ENCODE results near the gene TMEM87B.
A peak's percentile ranks its signal among the peaks of the same experiment; 100 is the strongest.
"Not testable (repeated sequence)": the region's sequence is repeated elsewhere in the genome, so short reads cannot be mapped to it uniquely, and the experiment has no call there.

TMEM87B gene

DNA sequence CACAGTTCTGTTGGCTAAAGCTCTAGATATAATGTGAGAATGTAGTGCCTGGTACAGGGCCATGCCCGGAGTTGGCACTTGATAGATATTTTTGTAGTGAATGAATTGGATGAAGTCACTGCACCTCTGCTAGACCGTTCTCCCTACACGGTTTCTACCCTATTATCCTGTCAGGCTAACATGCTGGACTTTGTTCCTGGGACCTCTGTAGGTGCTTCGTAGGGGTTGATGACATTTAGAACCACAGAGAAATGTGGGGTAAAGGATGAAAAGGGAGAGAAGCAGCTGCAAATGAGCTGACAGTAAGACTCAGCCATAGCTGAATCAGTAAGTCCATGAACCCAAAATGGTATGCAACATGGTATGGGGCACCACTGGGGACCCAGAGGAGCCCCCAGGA, 79.1 kb downstream of the TMEM87B start:
- no peak for DNase-seq

DNA sequence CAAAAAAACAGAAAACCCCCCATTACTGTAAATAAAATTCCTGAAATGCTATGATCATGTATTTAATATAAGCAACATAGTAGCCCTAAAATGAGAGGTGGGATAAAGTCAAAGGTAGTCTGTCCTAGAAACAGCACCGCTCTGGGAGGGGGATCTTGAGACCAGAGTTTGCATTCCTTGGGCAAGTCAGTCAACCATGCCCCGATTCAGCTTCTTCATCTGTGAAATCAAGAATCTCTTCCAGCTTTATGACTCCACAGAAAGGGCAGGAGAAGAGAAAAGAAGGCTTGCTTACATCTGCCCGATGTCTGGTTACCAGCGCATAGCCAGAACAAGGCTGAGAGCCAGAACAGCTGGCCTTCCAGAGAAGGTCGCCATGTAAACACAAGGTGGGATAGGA, 81.0 kb downstream of the TMEM87B start:
- no peak for DNase-seq

DNA sequence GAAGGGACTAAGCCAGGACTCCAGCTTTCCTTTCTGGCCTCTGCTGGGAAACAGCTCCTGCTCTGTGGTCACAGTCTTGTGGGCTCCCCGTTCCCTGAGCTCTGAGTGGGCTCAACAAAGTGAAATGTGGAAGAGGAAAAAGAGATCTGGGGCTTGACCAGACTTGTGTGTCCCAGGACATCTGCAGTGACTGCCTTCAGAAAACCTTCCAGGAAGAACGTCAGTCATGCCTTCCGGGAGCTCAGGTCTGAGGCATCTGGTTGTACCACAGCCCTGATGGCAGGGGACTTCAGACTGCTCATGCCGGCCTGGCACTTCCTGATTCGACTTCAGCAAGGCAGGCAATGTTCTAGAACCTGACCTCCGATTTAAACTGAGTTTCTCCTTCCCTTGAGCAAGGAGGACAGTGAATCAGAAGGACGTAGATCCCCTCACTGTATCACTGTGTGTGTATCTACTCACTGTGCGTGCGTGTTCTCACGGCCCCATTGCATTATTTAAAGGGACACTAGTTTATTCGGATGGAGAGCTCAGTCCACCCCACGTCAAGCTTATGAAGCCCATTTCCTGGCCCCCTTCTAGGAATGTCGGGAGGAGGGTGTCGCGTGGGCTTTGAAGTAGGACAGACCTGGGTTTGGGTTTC, 82.6 kb downstream of the TMEM87B start:
- no peak for DNase-seq

DNA sequence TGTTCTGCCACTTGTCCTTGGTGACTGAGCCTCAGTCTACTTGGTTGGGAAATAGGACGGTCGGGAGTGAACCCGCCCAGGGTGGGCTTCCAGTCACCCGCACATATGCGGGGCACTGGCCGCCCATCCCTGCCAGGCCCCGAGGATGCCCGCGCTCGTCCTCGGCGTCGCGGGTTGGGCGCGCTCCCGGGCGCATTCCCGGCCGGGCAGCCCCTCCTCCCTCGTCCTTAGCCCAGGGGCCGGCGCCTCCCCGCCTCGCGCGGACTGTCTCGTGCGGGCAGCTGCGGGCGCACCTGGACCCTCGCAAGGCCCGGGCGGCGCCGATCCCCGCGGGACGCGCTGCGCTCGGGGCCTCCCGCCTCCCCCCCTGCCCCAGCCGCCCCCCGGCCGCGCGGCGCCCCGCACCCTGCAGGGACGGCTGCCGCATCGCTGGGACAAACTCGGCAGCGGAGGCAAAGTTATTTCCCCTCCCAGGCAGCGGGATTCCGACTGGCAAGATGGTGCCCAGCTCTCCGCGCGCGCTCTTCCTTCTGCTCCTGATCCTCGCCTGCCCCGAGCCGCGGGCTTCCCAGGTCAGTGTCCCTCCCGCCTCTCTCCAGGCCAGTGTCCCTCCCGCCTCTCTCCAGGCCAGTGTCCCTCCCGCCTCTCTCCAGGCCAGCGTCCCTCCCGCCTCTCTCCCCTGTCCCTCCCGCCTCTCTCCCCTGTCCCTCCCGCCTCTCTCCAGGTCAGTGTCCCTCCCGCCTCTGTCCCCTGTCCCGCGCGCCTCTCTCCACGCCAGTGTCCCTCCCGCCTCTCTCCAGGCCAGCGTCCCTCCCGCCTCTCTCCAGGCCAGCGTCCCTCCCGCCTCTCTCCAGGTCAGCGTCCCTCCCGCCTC, 83.3 kb downstream of the TMEM87B start, which contains the start of gene FBLN7:
TSS of gene FBLN7 (plus strand) at position 227 of the 874 bp plus-strand sequence. CDS start at position 498, 271 bp downstream.
- DNase-seq, result no peak

DNA sequence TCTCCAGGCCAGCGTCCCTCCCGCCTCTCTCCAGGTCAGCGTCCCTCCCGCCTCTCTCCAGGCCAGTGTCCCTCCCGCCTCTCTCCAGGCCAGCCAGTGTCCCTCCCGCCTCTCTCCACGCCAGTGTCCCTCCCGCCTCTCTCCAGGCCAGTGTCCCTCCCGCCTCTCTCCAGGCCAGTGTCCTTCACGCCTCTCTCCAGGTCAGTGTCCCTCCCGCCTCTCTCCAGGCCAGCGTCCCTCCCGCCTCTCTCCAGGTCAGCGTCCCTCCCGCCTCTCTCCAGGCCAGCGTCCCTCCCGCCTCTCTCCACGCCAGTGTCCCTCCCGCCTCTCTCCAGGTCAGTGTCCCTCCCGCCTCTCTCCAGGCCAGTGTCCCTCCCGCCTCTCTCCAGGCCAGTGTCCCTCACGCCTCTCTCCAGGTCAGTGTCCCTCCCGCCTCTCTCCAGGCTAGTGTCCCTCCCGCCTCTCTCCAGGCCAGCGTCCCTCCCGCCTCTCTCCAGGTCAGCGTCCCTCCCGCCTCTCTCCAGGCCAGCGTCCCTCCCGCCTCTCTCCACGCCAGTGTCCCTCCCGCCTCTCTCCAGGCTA, 84.1 kb downstream of the TMEM87B start:
- not testable (repeated sequence) for DNase-seq

DNA sequence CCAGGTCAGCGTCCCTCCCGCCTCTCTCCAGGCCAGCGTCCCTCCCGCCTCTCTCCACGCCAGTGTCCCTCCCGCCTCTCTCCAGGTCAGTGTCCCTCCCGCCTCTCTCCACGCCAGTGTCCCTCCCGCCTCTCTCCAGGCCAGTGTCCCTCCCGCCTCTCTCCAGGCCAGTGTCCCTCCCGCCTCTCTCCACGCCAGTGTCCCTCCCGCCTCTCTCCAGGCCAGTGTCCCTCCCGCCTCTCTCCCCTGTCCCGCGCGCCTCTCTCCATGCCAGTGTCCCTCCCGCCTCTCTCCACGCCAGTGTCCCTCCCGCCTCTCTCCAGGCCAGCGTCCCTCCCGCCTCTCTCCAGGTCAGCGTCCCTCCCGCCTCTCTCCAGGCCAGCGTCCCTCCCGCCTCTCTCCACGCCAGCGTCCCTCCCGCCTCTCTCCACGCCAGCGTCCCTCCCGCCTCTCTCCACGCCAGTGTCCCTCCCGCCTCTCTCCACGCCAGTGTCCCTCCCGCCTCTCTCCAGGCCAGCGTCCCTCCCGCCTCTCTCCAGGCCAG, 84.7 kb downstream of the TMEM87B start:
- not testable (repeated sequence) for DNase-seq

DNA sequence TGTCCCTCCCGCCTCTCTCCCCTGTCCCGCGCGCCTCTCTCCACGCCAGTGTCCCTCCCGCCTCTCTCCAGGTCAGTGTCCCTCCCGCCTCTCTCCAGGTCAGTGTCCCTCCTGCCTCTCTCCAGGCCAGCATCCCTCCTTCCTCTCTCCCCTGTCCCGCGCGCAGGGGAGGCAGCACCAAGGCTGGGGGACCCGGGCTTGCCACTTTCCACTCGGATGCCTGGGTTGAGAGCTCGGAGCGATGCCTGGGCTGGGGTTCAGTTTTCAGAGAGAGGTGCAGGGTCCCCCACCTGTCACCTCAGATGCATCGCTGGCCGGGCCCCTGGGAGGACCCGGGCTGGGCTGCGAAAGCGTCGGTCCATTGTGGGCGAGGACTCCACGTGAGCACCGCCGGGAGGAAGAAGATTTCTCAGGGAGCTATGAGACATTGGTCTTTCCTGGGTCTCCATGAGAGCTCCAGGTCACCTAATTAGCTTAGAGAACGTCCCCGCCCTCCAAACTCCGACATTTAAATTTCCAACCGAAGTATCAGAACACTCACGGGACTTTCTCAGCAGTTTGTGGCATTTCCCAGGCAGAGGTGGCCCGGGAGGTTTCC, 85.2 kb downstream of the TMEM87B start:
- DNase-seq, result no peak

DNA sequence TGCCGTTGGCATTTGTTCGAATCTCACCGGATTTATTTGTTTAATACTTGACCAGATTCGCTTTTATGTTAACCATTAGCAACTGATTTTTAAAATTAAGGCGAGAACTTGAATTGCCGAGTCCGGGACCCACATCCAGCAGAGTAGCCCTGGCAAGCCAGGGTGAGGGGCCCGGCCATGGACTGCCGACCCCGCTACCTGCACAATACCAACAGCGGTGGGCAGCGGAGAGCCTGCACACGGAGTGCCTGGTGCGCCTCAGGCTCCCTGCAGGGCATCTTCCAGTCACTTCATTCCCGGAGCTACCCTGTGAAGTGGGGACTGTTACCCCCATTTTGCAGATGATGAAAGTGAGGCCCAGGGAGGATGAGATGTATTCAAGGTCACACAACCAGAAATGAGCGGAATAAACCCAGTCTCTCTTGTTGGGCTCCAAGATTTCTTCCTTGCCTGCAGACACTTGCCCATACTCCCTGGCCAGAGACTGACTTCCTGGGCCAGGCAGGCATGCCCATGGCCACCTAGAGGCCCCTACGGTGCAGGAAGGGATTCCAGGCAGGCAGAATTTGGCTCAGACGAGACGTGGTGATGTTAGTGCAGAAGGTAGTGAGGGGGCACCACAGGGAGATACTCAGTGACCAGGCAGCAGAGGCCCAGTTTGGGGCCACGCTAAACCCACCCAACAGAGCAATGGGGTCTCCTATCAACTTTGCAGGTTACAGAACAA, 86.0 kb downstream of the TMEM87B start:
- no peak for DNase-seq

DNA sequence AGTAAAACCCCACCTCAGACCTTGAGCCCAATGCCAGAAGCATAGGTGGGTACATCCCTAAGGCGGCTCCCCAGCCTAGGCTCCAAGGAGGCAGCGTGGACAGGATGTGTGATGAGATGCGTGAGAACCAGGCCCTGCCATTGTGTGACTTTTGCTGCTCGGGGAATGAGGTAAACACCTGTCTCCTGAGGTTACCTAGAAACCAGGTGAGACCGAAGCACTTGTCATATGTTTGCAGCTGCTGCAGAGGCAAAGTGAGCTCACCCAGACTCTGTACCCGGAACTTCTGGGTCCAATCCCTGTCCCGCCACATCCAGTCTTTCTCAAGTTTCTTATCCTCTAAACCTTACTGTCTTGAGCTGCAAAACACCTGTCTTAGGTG, 86.5 kb downstream of the TMEM87B start:
- DNase-seq, result no peak

DNA sequence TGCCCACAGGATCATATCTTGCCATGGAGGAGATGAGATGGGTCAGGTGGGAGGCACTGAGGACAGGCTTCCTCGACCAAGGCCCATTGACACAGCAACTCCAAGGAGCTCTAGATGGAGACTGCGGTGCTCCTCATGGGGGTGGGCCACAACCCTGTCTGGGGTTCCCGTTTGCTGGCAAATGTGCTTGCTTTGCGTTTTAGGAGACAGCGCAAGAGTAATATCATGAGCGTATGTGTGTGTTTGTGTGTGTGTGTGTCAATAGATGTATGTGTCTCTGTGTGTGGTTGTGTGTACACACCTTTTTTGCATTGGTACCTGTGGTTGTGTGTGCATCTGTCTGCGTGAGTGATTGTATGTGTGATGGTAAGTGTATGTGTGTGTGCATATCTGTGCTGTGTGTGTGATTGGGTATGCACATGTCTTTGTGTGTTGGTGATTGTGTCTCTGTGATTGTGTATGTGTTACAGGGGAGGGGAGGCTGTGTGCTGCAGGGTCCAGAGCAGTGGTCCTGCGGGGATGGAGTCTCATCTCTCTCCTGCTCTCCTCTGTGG, 87.5 kb downstream of the TMEM87B start:
- DNase-seq, result no peak

DNA sequence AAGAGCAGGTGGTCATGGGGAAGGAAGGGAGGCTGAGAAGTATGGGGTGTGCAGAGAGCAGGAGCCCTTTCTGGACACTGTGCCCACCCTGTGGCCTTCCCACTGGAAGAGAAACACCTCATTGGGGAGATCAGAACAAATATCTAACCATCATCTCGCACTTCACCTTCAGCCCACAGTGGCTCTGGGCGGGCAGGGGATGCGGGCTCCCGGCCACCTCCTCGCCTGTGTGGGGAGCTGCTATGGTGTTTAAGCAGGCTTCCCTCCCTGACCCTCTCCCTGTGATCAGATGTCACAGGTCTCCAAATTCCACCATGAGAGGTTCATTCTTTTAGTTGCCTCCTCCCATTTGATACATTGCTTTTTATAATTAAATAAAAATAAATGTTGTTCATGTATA, 88.1 kb downstream of the TMEM87B start:
- no peak for DNase-seq

DNA sequence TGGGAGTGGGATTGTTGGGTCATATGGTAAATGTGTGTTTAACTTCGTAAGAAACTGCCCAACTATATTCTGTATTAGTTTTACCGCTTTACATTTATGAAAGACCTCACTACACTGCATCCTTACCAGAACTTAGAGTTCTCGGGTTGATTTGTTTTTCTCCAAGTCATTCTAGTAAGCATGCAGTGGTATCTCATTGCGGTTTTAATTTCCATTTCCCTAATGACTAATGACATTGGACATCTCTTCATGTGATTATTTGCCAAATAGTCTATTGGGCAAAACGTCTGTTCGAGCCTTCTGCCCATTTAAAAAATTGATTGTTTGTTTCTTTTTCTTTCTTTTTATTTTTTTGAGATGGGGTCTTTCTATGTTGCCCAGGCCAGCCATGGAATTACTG, 89.9 kb downstream of the TMEM87B start:
- DNase-seq, result no peak

DNA sequence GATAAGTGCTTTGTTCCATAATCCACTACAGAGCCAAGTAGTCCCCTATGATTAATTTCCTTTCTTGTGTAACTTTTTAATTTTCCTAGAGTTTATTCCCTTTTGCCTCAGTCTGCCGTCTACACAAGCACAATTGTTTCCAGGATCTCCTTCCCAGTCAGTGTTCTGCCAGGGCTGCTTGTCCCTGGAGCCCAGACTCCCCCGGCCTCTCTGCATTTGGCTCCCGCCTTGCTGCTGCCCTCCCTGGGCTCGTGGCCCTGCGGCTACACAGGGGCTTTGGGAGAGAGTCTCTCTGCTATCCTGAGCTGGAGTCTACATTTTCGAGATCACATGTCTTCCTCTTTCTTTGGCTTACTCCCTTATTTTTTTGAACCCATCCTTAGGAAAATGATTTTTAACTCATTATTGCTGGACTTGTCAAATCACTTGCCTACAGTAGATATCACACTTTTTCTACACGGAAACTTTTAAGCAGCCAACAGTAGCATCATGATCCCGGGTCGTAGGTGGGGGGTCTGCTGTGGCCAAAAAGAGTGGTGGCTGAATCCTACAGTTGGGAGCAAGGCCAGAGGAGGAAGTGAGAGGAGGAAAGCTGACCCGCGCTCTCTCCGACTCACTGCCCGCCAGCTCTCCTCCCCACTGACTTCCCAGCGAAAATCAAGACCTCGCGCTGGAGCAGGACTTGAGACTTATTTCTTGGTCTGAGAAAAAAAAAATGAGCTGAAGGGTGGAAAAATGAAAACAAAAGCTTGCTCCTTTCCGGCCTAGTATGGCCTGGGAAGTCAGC, 92.5 kb downstream of the TMEM87B start:
- peak; percentile 7 for DNase-seq

DNA sequence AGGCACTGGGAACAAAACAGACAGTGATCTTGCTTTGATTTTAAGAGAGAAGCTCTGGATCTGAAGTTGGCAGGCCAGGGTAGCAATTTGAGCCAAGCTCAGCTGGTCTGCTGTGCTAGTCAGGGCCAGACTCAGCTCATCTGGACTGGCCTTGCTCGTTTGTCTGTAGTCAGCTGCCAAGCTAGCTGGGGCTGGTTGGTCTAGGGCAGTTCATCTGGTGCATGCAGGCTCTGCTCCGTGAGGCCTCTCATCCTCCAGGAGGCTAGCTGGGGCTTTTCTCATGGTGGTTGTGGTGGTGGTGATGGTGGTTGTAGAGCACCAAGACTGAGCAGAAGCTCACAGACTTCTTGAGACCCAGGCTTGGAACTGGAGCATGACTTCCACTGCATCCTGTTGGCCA, 93.4 kb downstream of the TMEM87B start:
- no peak for DNase-seq

DNA sequence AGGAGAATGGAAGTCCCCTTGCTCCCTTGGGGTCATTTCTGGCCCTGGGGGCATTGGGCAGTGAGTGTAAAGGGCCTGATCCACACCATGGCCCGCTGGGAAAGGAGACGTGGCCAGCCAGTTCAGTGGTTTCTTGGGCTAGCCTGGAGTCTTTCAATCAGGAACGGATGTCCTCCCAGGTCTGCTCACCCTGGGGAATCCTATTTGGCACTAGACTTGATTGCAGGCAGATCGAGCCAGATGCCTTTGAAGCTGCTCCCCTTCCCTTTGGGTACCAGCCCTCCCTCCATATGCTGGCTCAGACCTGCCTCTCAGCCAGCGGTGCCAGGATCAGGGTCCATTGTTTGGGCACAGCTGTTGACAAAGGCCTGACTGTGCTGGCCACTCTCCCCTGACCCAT, 94.1 kb downstream of the TMEM87B start:
- DNase-seq, result peak; percentile 8

DNA sequence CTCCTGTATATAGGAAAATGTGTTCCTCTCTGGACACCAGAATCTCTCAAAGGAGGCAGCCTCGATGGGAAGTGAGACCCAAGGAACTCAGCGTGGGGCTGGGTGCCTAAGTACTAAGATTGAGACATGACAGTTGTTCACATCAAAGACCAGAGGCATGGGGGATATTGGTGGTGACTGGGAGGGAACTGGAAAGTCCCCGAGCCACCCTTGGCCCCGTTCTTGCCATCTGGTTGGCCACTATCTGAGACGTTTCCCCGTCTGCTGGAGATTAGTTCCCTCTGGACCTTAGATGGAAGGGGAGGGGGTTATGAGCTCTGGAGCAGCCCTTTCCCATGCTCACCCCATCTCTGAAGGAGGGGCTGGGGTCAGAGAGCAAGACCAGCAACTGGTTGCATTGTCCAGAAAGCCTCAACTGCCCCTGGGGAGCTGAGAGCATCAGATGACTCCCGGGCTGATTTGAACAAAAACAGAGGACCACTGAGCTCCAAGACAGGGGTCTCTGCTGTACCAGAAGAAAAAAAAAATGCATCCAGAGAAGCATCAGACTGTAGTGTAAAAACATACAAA, 94.9 kb downstream of the TMEM87B start:
- peak; percentile 8 for DNase-seq

DNA sequence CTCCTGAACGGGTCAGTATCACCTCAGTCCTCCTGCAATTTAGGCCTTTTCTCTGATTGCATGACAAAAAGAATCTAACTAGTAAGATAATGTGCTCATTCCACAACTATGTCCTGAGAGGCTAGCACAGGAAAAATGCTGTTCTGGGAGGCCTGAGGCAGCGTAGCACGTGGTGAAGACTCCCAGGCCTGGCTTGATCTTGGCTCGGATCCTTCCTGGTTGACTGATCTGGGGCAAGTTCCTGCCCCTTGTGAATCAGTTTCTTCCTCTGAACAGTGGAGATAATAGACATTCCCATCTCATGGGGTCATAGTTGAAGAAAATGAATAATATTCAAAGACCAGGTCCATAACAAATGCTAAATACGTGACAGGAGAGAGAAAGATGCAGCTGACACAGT, 95.4 kb downstream of the TMEM87B start:
- DNase-seq, result no peak

DNA sequence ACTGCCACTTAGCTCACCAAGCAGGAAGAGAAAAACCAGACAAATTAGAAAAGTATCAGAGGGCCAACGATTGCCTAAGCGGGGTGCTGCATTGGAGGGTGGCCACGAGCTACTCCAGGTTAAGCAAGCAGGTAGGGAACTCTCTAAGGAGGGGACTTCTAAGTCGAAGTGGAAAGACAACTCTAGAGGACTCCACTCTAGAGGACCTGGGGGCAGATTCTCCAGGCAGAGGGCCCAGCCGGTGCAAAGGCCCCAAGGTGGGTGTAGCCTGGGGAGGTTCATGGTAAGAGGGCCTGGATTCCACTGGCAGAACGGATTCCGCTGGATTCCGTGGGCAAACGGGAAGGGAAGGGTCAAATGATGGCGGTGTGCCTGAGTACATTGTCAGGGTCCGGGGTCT, 95.8 kb downstream of the TMEM87B start:
- peak; percentile 20 for DNase-seq

DNA sequence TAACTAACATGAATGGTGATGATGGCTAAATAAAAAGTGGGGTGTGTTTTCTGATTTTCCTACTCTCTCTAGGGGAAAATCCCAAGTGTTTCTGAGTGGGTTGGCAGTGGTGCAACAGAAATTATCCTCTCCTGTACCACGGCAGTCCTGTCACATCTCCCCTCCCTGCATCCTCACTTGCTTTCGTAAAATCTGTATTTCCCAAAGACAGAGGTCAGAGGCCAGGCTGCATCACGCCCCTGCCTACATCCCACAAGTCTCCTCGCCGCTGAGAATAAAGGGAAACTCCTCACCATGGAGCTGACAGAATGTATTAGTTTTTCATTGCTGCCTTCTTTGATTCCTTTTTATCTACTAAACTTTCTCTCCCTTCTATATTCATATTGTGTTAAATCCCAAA, 96.2 kb downstream of the TMEM87B start:
- peak; percentile 9 for DNase-seq

DNA sequence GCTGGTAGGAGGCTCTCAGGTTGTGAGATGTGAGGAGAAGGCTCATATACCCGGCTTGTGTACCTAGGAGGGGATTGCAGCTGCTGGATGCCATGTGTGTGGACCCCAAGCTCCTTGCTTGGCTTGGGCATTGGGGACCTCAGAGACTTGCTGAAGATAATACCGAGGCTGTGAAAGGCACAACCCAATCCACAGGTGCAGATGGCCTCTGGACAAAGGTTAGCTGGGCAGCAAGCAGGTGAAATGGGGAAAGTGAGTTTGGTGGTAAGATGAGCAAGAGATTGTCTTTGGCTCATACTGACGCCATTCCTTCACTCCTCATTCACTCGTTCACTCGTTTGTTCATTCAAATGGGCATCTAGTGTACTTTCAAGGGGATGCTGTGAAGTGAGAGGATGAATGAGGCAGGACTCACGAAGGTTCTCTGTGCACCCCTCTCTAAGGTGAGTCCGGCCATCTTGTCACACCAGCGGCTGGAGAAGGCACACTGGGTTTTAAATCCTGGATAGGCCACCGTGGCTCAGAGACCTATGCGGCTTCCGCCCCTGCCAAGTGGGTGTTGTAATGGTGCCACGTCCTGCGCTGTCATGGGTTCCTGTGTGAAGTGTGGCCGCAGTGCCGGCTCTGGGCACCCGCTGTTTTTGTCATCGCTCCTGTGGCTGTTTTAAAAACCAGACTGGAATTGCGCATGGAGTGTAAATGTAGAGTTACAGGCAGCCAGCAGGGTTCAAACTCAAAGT, 96.8 kb downstream of the TMEM87B start:
- DNase-seq, result peak; percentile 14
